GM21786 (cell line): ENCODE measurements around the gene AGAP3.

ENCODE experiments used
- ATAC-seq: cut with Tn5 transposase; IDR thresholded peaks from one replicate; pipeline ENCODE4 v1.9.1; 2021; ENCODE audit not compliant: unreplicated experiment

The AGAP3 gene

DNA sequence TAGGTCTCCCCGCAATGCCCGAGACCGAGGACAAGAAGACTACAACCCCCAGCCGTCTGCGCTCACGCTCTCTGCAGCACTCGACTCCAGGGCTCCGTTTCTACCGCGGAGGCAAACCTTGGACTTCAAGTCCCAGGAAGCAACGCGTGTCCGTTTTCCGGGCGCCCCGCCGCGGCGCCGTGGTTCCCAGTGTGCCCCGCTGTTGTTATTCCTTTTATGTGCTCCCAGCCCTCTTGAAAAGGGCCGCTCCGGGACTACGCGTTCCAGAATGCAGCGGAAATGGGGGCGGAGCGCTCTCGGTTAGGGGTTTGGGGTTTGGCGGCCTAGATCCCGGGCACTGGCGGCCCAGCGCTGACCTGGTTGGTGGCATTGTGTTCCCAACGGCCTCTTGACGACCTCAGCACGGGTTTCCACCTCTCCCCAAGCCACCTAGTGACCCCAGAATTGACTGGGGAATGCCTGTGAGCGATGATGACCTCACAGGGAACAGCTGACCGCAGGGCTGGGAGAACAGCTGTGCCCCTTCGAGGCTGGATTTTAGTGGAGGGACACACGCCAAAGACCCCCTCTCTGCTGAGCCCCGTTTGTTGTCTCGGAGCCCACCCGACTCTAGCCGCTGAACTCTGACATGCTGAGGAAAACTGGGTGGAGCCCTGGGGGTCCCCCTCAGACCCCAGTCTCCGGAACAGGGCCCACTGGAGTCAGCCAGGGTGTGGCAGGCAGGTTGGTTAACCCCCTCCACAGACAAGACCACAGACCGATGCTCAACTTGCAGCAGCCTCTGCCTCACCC is 28.1 kb upstream of the AGAP3 start:
- peak; percentile 90 for ATAC-seq

DNA sequence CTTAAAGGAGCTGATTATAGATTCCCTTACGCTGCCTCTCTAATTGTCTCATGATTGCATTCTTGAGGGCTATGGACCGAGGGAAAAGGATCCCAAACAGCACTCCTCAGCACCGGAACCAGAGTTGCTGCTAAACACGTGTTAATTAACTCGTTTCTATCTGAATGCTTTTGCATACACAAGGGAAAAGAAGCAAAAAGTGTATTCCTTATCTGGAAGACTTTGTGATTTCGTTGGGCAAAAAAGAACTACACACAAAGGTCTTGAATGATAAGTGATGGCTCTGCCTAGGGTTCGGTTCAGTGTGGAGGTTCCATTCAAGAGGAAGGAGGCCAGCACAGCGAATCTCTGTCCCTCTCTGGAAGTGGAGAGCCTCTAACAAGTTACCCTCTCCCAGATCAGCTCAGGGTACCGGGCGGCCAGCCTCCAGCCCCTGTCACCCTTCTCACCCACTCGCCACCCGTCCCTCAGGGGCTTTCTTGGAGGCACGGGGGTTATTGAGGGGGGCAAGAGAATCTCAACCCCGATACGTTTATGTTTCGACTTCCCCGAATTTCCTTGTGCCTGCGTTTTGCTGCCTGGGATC is 27.4 kb upstream of the AGAP3 start:
- ATAC-seq: no peak

DNA sequence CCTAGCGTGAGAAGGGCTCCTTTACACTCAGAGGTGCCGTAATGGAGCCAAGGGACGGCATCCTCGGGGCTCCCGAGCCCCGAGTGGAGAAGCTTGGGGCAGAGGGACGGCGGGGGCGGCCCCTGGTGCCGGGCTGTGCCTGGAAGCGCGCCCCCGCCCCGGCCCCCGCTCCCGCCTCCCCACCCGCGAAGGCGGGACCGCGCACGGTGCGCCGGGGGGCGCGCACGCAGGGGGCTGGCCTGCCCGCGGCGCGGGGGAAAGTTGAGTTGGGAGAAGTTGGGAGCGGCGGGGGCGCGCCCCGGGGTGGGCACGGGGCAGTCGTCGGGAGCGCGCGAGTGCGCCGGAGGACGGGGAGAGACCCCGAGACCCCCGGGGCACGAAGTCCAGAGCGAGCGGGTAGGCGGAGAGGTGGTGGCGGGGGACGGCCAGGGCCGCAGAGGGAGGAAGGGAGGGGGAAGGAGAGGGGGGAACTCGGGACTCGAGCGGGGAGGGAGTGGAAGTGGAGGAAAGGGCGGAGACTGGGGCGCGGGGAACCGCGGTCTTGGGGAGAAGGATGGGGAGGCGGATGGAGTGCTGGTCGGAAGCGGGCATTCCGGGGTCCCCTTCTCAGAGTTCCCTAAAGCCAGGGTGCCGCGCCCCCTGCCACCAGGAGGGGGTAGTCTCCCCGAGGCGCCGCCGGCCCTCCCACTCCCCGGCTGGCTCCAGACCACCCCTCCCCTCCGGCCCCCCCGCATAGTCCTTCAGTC is 26.7 kb upstream of the AGAP3 start, which contains the start of gene SLC4A2:
Gene SLC4A2 (plus strand): TSS at position 223 of the 746 bp plus-strand sequence. CDS start 2,399 bp downstream, outside the sequence.
- peak; percentile 19 for ATAC-seq

DNA sequence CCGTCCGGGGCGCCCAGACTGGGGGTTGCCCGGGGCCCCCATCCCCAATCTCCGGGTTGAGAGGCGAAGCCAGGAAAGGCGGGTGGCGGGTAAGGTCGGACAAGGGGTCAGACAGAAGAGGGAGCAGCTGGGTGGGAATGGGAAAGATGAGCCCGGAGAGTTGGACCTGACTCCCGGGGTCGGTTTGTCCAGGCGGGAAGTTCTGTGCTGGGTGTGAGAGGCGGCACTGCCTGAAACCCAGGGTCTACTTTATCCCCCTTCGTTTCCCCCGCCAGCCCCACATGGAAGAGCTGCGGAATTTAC is 26.2 kb upstream of the AGAP3 start:
- ATAC-seq: no peak

DNA sequence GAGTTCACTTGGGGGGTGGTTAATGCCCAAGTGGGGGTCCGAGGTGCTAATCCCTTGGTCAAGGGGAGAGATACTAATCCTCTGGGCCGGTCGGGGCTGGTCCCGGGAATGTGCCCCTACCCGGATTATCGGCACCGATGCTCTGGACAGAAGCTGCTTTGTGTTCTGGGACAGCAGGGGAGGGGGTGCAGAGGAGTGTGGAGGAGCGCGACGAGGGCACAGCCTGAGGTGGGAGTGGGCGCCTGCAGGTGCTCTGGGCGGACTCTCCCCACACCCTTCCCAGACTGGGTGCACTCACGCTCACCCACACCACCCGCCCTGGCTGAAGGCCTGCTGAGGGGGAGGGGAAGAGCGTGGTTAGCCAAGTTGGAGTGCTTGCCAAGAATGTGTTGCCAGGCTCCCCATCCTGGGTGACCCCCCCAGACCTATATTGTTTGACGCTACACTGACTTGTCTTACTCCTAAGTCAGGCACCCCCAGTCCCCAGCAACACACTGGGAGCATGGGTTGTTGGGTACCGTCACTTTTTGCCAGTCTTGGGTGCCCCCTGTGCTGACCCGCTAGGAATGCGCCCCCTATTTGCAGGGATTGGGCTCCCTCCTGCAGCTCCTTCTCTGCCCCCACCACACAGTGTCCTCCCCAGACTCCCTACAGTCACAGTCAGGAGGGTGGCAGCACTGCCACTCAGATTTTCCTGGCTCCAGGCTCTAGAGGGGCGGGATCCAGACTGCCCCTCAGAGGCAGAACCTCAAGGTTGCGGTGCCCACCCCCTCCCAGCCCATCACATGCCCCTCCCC is 25.7 kb upstream of the AGAP3 start:
- no peak for ATAC-seq

DNA sequence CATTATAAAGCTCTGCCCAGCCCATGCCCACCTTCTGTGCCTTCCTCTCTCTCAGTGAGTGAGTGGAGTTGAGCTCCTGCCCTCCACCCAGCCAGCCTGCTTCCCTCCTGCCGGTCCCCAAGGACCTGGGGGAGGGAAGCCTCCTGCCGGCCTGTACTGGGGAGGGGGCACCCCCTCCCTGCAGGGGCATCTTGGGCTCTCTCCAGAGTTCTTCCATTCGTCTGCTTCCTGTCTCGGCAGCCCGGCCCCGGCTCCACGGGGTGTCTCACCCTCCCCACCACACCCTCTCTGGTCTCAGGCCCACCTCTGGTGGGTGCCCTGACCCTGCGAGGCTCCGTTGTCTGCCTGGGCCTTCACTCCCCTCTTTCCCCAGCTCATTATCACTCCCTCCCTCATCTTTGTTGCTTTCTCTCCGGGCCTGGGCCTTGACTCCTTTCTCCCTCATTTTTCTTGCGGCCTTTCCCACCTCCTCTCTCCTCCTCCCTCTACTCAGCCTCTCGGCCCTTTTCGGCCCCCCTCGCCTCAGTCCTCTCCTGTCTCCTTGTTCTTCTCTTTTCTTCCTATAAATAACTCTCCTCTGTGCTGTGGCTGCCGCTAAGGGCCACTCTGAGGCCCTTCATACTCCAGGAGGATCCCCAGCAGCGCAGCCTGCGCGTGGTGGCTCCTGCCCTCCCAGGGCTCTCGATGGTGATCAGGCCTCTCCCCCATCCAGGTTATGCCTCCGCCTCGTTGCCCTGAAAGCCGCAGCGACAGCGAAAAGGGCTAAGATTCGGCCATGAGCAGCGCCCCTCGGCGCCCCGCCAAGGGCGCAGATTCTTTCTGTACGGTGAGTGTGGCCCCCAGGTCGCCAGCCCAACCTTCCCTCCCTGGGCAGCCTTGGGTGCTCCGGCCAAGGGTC is 24.8 kb upstream of the AGAP3 start:
- no peak for ATAC-seq

DNA sequence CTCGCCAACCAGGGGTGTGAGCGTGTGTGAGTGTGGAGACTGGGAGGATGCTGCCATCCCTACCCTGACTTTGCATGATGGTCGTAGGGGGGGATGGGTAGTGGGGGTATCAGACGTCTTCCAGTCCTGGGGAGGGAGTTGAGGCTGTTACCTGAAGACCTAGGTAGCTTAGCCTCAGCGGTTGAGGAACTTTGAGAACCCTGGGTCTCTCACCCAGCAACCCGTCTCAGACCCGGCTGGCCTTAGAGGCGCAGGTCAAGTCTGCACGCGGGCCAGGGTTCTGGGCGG is 24.2 kb upstream of the AGAP3 start:
- ATAC-seq: no peak

DNA sequence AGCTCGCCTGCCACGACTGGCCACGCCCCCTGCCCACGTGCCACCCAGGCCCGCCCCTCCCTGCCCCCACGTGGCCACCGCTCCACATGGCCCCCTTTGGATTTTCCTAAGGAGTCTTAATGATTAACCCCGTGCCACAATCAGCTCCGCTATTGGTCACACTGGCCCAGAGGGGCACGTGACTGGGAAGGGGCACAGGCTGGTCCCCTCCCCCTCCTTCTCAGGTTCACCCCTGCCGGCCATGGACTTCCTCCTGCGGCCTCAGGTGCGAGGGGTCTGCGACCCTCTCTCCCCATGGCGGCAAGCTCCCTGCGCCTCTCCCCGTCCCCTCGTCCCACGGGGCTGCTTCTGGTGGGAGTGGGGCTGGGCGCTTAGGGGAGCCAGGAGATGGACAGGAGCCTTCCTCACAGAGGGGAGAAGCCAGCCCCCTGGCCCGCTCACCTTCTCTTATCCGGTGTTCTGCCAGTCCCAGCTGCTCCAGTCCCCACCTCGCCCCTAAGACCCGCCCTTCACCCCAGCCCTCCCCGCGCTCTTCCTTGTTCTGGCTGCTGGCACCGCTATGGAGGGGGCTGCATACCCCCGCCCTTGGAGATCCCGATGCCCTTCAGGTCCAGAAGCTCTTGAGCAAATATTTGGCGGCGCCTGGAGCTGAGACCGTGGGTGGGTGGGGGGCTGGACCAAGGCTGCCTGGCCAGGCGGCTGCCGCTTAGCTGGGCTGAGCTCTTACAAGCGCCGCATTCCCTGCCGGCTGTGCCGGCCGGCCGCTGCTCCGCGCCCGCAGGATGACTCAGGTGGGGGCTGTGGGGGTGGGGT is 23.7 kb upstream of the AGAP3 start:
- no peak for ATAC-seq

DNA sequence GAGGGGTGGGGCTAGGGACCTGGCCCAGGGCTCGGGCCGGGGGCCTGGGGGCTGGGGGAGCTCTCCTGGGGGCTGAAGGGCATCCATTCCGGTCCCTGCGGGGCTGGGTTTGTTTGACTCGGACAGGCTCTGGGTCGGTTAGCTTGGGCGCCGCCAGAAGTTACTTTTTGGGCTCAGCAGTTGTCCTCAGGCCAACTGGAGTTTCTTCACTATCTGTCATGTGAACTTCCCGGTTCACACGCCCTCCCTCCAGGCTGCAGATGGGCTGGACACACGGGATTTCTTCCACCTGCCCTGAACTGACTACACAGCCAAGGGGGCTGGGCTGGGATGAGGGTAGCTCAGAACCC is 23.1 kb upstream of the AGAP3 start:
- no peak for ATAC-seq

DNA sequence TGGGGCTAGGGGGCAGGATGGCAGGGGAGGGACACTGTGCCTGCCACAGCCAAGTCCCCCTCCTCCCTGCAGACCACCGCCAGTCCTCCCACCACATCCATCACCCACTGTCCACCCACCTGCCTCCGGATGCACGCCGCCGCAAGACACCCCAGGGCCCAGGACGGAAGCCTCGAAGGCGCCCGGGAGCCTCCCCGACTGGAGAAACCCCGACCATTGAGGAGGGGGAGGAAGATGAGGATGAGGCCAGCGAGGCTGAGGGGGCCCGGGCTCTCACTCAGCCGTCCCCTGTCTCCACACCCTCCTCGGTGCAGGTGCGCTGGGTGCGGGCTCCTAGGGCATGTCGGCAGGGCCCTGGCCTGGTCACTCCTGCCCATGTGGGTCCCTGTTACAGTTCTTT is 21.8 kb upstream of the AGAP3 start:
- ATAC-seq: no peak

DNA sequence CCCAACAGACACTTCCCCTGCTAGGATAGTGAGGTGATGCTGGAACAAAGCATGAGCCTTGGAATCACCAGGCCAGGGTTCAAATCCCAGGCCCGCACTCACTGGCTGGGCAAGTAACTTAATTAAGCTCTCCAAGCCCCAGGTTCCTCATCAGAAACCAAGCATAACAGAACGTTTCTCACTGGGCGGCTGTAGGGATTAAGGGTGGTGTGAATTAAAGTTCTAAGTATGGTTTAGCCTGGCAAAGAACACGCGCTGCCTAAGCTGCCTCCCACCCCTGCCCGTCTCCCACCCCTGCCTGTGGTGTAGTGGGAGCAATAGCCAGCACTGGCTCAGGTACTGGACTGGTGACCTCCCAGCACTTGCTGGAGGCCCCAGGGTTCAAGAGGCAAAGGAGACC is 21.3 kb upstream of the AGAP3 start:
- ATAC-seq: no peak

DNA sequence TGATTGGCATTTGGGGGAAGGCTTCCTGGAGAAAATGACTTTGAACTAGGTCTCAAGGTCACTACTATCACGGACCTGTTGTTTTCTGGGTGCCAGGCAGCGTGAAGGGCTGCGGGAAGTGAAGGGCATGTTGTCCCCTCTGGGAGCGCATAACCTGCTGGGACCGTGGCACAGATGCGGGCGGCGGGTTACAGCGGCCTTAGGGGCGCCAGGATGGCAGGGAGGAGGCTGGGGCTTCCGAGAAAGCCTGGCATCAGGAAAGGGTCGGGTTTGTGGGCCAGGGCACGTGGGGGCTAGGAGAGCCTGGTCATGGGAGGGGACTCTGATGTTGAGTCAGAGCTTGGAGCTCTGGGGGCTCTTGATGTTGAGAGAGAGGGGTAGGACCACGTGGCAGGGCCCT is 20.8 kb upstream of the AGAP3 start:
- ATAC-seq: no peak

DNA sequence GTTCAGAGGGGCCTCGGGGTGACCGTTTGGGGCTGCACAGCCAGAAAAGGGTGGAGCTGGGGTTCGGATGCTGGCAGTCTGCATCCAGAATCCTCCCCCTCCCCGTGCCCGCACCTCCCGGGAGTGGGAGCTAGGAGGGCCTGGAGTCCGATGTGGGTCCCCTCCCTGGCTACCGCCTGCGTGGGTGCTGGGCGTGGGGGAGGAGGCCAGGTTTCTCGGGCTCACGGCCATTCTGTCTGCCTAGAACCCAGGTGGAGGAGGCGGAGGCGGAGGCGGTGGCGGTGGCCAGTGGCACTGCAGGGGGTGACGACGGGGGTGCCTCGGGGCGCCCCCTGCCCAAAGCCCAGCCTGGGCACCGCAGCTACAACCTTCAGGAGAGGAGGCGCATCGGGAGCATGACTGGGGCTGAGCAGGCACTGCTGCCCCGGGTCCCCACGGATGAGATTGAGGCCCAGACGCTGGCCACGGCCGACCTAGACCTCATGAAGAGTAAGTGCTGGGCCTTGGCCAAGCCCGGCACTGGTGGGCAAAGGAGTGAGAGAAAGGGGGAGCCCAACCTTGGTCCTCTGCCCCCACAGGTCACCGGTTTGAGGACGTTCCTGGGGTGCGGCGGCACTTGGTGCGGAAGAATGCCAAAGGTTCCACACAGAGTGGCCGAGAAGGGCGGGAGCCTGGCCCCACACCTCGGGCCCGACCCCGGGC is 19.9 kb upstream of the AGAP3 start:
- ATAC-seq: no peak

DNA sequence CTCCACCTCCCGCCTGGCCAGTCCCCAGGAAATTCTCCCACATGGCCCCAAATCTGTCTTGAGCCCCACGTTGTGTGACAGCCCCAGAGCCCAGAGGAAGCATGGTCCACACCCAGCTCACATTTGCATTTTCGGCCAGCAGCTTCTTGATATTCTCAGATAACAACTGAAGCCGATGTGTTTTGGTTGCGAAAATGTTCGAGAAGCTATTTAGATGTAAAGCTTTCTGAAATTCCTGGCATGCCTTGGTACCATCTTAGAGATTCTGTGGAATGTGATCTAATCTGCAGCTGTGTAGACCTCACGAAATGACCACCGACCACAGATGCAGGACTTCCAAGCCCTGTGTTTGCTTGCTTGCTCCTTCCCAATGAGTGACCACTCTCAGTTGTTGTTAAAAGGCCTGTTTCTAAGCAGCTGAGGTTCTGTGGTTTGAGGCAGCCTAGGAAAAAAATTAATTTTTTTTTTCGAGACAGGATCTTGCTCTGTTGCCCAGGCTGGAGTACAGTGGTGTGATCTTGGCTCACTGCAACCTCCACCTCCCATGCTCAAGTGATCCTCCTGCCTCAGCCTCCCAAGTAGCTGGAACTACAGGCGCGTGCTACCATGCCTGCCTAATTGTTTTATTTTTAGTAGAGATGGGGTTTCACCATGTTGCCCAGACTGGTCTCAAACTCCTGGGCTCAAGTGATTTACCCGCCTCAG is 18.1 kb upstream of the AGAP3 start:
- ATAC-seq: no peak

DNA sequence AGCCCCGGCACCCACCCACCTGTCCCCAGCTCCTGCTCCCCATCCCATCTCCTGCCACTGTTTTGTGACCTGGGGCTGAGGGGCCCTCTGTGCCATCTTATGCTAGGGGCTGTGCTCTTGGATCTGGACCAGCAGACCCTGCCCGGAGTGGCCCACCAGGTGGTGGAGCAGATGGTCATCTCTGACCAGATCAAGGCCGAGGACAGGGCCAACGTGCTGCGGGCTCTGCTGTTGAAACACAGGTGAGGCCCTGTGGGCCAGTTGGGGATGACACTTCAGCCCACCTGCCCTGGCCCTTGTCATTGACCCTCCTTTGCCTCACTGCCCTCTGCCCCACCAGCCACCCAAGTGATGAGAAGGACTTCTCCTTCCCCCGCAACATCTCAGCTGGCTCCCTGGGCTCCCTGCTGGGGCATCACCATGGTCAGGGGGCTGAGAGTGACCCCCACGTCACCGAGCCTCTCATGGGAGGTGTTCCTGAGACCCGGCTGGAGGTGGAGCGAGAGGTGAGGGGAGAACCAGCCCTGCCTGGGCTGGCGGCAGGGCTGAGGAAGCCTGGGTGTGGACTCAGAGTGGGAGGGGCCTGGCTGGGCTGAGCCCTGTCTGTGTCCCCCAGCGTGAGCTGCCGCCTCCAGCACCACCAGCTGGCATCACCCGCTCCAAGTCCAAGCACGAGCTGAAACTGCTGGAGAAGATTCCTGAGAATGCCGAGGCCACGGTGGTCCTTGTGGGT is 16.3 kb upstream of the AGAP3 start:
- ATAC-seq: no peak

DNA sequence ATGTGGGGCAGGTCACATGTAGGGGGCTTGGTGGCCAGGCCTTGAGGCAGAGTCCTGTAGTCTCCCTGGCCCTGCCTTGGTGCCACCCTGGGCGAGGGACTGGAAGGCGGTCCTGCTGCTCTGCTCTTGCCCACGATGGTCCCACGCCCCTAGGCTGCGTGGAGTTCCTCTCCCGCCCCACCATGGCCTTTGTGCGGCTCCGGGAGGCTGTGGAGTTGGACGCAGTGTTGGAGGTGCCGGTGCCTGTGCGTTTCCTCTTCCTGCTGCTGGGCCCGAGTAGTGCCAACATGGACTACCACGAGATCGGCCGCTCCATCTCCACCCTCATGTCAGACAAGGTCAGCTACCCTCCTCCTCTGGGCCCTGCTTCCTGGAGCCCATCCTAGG is 15.7 kb upstream of the AGAP3 start:
- no peak for ATAC-seq

DNA sequence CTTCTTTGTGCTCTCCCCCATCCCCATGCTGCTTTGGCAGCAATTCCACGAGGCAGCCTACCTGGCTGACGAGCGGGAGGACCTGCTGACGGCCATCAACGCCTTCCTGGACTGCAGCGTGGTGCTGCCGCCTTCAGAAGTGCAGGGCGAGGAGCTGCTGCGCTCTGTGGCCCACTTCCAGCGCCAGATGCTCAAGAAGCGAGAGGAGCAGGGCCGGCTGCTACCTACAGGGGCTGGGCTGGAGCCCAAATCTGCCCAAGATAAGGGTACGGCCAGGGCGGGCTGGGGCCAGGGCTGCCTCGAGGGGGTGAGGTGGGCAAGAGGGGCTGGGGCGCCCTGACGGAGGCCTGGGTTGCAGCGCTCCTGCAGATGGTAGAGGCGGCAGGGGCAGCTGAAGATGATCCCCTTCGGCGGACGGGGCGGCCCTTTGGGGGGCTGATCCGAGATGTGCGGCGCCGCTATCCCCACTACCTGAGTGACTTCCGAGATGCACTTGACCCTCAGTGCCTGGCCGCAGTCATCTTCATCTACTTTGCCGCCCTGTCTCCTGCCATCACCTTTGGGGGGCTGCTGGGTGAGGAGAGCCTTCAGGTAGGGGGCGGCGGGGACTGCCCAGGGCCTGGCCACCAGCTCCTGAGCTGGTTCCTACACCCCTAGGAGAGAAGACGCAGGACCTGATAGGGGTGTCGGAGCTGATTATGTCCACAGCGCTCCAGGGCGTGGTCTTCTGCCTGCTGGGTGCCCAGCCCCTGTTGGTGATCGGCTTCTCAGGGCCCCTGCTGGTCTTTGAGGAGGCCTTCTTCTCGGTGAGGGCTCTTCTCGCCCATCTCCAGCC is 15.0 kb upstream of the AGAP3 start:
- no peak for ATAC-seq
